ENCODE data around the gene LMBR1. TPM values are rescaled to one million over a fixed set of nuclear protein-coding genes. Genes with fewer than 3 reads are reported as not detected.
"Not testable (repeated sequence)": the region's sequence is repeated elsewhere in the genome, so short reads cannot be mapped to it uniquely, and the experiment has no call there.

LMBR1 gene, protein sequence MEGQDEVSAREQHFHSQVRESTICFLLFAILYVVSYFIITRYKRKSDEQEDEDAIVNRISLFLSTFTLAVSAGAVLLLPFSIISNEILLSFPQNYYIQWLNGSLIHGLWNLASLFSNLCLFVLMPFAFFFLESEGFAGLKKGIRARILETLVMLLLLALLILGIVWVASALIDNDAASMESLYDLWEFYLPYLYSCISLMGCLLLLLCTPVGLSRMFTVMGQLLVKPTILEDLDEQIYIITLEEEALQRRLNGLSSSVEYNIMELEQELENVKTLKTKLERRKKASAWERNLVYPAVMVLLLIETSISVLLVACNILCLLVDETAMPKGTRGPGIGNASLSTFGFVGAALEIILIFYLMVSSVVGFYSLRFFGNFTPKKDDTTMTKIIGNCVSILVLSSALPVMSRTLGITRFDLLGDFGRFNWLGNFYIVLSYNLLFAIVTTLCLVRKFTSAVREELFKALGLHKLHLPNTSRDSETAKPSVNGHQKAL
- total RNA-seq (29.7 TPM), polyA plus RNA-seq (27.7 TPM)
- long read RNA-seq, donor 1, full-length matches to known transcripts = 2 of 2 reads
- long read RNA-seq, donor 1, partial matches to known transcripts = 0 of 2 reads
- long read RNA-seq, donor 1, other reads (novel, unspliced or antisense) = 0 of 2 reads
- long read RNA-seq, donor 2 = 0 reads
- long read RNA-seq, donor 3, full-length matches to known transcripts = 3 of 3 reads
- long read RNA-seq, donor 3, partial matches to known transcripts = 0 of 3 reads
- long read RNA-seq, donor 3, other reads (novel, unspliced or antisense) = 0 of 3 reads
- long read RNA-seq, donor 4, full-length matches to known transcripts = 3 of 3 reads
- long read RNA-seq, donor 4, partial matches to known transcripts = 0 of 3 reads
- long read RNA-seq, donor 4, other reads (novel, unspliced or antisense) = 0 of 3 reads
- long read RNA-seq, donor 5, full-length matches to known transcripts = 4 of 4 reads
- long read RNA-seq, donor 5, partial matches to known transcripts = 0 of 4 reads
- long read RNA-seq, donor 5, other reads (novel, unspliced or antisense) = 0 of 4 reads
- long read RNA-seq, donor 6, full-length matches to known transcripts = 4 of 4 reads
- long read RNA-seq, donor 6, partial matches to known transcripts = 0 of 4 reads
- long read RNA-seq, donor 6, other reads (novel, unspliced or antisense) = 0 of 4 reads
- long read RNA-seq, donor 7, full-length matches to known transcripts = 3 of 3 reads
- long read RNA-seq, donor 7, partial matches to known transcripts = 0 of 3 reads
- long read RNA-seq, donor 7, other reads (novel, unspliced or antisense) = 0 of 3 reads
- long read RNA-seq, donor 8 = 0 reads
- long read RNA-seq, donor 9, full-length matches to known transcripts = 2 of 2 reads
- long read RNA-seq, donor 9, partial matches to known transcripts = 0 of 2 reads
- long read RNA-seq, donor 9, other reads (novel, unspliced or antisense) = 0 of 2 reads
- long read RNA-seq, donor 10, full-length matches to known transcripts = 4 of 4 reads
- long read RNA-seq, donor 10, partial matches to known transcripts = 0 of 4 reads
- long read RNA-seq, donor 10, other reads (novel, unspliced or antisense) = 0 of 4 reads

DNA sequence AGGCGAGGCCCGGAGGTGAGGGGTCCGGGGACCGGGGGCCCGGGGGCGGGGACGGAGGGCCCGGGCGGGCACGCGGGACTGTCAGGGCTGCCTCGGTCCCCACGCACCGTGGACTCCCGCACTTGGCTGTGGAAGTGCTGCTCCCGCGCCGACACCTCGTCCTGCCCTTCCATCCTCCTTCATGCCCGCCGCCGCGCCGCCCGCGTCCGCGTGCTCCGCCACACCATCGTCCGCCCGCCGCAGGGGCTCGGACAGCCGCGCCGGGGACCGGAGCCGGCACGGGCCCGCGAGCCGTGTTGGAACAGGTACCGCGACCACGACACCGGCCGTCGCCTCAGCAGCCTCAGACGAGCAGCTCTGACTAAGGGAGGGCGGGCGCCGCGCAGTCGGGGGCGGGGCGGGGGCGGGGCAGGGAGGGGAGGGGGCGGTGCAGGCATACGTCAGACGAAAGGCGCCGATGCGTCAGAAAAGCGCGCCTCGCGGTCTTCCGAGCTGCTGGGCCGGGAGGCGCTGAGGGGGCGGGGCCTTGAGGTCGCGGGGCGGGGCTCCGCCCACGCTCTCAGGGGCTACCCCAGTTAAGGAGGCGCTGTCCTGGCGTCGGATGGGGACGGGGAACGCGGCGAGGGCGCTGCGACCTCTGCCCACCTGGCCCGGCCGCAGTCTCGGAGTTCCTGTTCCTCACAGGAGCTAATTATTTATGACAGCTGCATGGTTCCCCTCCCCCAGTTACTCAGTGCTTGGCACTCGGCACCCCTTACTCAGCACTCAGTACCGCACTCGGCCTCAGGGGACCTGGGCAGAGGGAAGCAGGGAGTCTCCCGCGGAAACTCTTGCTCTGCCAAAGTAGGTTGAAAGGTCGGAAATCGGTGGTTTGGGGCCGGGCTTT, at the start of gene LMBR1:
Gene LMBR1 (minus strand): TSS at position 363 of the 886 bp plus-strand sequence. CDS start 190 bp downstream, at position 173.
- DNase-seq (ENCODE audit: low read depth in 6 of 9, low spot score in 9 of 9) = peak; percentile 77 to 97 (median 92)
- H3K27me3 ChIP-seq (ENCODE audit: control insufficient read depth in 2 of 2, insufficient read depth in 1 of 2, low read length in 1 of 2) = no peaks in the 10 kb centered on the region
- peak within 1 kb of the TSS; percentile 78 to 91 for H3K4me3 ChIP-seq (ENCODE audit: low read length in 2 of 2)
- under 1% methylated on average over 97 of the region's 97 CpGs for WGBS
- H3K27ac ChIP-seq (ENCODE audit: low read depth in 1 of 2, low read length in 1 of 2) = peak within 1 kb of the TSS; percentile 81 to 100
- peaks cover 0 to 3% of the 10 kb centered on the region in 2 donors for H3K36me3 ChIP-seq (ENCODE audit: control insufficient read depth in 2 of 2, insufficient read depth in 2 of 2, low read length in 1 of 2)
- H3K4me1 ChIP-seq (ENCODE audit: control insufficient read depth in 2 of 2, insufficient read depth in 2 of 2, low read length in 2 of 2) = peaks cover 2 to 11% of the 10 kb centered on the region in 2 donors
- no peaks in the 10 kb centered on the region for H3K9me3 ChIP-seq (ENCODE audit: control insufficient read depth in 2 of 2, insufficient read depth in 1 of 2, low read length in 1 of 2)

DNA sequence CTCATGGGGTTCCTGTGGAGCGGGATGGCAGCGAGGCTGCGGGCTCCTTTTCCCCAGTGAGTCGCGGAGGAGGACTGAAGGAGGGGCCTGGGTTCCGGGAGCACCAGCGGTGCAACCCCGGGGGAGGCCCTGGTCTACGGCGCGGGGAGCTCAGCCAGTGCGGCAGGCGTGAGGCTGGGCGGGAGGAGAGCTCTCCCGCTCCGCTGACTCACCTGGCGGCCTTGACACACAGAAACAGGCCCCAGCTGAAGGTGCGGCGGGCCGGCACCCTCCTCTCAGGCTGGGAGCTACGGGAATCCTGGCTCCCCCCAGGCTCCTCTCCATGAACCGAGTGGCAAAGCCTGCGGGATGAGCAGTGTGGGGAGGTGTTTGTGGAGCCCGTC, 49.7 kb upstream of the LMBR1 start:
- no peaks in the 10 kb centered on the region for H3K4me1 ChIP-seq (ENCODE audit: control insufficient read depth in 2 of 2, insufficient read depth in 2 of 2, low read length in 2 of 2)
- peaks cover 6 to 24% of the 10 kb centered on the region in 2 donors for H3K9me3 ChIP-seq (ENCODE audit: control insufficient read depth in 2 of 2, insufficient read depth in 1 of 2, low read length in 1 of 2)
- no peak overlapping the region for H3K27ac ChIP-seq (ENCODE audit: low read depth in 1 of 2, low read length in 1 of 2)
- 30% methylated on average over 24 of the region's 24 CpGs for whole genome bisulfite sequencing
- H3K36me3 ChIP-seq (ENCODE audit: control insufficient read depth in 2 of 2, insufficient read depth in 2 of 2, low read length in 1 of 2) = no peaks in the 10 kb centered on the region
- no peak overlapping the region for H3K4me3 ChIP-seq (ENCODE audit: low read length in 2 of 2)
- DNase-seq (ENCODE audit: low read depth in 6 of 9, low spot score in 9 of 9) = no peak
- H3K27me3 ChIP-seq (ENCODE audit: control insufficient read depth in 2 of 2, insufficient read depth in 1 of 2, low read length in 1 of 2) = peaks cover 19 to 51% of the 10 kb centered on the region in 2 donors

DNA sequence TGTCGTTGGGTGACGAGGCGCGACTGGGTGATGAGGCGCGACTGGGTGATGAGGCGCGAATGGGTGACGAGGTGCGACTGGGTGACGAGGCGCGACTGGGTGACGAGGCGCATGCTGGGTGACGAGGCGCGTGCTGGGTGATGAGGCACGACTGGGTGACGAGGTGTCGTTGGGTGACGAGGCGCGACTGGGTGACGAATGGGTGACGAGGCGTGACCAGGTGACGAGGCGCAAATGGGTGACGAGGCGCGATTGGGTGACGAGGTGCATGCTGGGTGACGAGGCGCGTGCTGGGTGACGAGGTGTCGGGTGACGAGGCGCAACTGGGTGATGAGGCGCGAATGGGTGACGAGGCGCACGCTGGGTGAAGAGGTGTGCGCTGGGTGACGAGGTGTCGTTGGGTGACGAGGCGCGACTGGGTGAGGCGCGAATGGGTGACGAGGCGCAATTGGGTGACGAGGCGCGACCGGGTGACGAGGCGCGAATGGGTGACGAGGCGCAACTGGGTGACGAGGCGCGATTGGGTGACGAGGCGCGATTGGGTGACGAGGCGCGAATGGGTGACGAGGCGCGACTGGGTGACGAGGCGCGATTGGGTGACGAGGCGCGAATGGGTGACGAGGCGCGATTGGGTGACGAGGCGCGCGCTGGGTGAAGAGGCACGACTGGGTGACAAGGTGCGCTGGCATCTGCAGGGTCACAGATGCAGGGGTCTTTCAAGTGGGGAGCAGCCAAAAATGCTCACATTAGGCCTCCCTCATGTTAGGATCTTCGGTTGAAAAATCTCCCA, 48.6 kb upstream of the LMBR1 start:
- Histone ChIP-seq H3K27ac (ENCODE audit: low read depth in 1 of 2, low read length in 1 of 2) (no peak overlapping the region), H3K9me3 (ENCODE audit: control insufficient read depth in 2 of 2, insufficient read depth in 1 of 2, low read length in 1 of 2) (peaks cover 6 to 24% of the 10 kb centered on the region in 2 donors), H3K4me1 (ENCODE audit: control insufficient read depth in 2 of 2, insufficient read depth in 2 of 2, low read length in 2 of 2) (no peaks in the 10 kb centered on the region), H3K4me3 (ENCODE audit: low read length in 2 of 2) (no peak overlapping the region), H3K36me3 (ENCODE audit: control insufficient read depth in 2 of 2, insufficient read depth in 2 of 2, low read length in 1 of 2) (no peaks in the 10 kb centered on the region), H3K27me3 (ENCODE audit: control insufficient read depth in 2 of 2, insufficient read depth in 1 of 2, low read length in 1 of 2) (peaks cover 16 to 44% of the 10 kb centered on the region in 2 donors)
- DNase-seq (ENCODE audit: low read depth in 6 of 9, low spot score in 9 of 9) = no peak
- 98% methylated on average over 92 of the region's 92 CpGs for WGBS

DNA sequence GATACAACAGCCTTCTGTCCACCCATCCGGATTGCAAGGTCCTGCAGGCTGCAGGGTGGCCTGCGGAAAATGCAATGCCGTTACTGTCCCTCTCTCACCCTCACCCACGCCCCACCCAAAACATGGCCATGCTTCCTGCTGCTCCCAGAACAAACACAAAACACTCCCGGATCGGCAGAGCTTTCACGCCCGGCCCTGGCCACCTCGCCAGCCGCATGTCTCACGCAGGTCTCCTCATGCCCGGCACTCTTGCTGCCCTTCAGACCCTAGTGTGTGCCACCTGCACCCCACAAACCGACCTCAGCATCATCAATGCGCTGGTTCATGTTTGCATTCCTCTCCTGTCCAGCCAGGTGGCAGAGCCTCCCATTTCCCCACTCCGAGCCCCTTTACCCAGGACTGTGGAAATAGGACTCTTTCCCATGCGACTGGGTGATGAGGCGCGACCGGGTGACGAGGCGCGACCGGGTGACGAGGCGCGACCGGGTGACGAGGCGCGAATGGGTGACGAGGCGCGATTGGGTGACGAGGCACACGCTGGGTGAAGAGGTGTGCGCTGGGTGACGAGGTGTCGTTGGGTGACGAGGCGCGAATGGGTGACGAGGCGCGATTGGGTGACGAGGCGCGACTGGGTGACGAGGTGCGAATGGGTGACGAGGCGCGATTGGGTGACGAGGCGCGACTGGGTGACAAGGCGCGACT, 47.6 kb upstream of the LMBR1 start:
- DNase-seq (ENCODE audit: low read depth in 6 of 9, low spot score in 9 of 9) = no peak
- Histone ChIP-seq H3K36me3 (ENCODE audit: control insufficient read depth in 2 of 2, insufficient read depth in 2 of 2, low read length in 1 of 2) (no peaks in the 10 kb centered on the region), H3K27me3 (ENCODE audit: control insufficient read depth in 2 of 2, insufficient read depth in 1 of 2, low read length in 1 of 2) (peaks cover 13 to 38% of the 10 kb centered on the region in 2 donors), H3K9me3 (ENCODE audit: control insufficient read depth in 2 of 2, insufficient read depth in 1 of 2, low read length in 1 of 2) (peaks cover 6 to 24% of the 10 kb centered on the region in 2 donors), H3K4me3 (ENCODE audit: low read length in 2 of 2) (no peak overlapping the region), H3K27ac (ENCODE audit: low read depth in 1 of 2, low read length in 1 of 2) (no peak overlapping the region), H3K4me1 (ENCODE audit: control insufficient read depth in 2 of 2, insufficient read depth in 2 of 2, low read length in 2 of 2) (no peaks in the 10 kb centered on the region)
- WGBS = 98% methylated on average over 57 of the region's 57 CpGs

DNA sequence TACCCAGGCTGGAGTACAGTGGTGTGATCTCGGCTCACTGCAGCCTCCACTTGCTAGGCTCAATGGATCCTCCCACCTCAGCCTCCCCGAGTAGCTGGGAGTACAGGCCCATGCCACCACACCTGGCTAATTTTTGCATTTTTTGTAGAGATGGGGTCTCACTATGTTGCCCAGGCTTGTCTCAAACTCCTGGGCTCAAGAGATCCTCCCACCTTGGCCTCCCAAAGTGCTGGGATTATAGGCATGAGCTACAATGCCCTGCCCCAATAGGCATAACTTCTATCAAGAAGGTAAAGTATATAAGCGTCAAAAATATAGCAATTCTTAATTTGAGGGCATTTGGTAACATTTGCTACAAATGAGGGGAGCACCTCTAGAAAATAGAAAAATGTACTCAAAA, 43.8 kb upstream of the LMBR1 start:
- not testable (repeated sequence) for H3K36me3 ChIP-seq (ENCODE audit: control insufficient read depth in 2 of 2, insufficient read depth in 2 of 2, low read length in 1 of 2); H3K4me1 ChIP-seq (ENCODE audit: control insufficient read depth in 2 of 2, insufficient read depth in 2 of 2, low read length in 2 of 2); H3K27me3 ChIP-seq (ENCODE audit: control insufficient read depth in 2 of 2, insufficient read depth in 1 of 2, low read length in 1 of 2); H3K27ac ChIP-seq (ENCODE audit: low read depth in 1 of 2, low read length in 1 of 2); DNase-seq (ENCODE audit: low read depth in 6 of 9, low spot score in 9 of 9); H3K4me3 ChIP-seq (ENCODE audit: low read length in 2 of 2)
- 94% methylated on average over 3 of the region's 3 CpGs for WGBS
- peaks cover 5 to 19% of the 10 kb centered on the region in 2 donors for H3K9me3 ChIP-seq (ENCODE audit: control insufficient read depth in 2 of 2, insufficient read depth in 1 of 2, low read length in 1 of 2)

DNA sequence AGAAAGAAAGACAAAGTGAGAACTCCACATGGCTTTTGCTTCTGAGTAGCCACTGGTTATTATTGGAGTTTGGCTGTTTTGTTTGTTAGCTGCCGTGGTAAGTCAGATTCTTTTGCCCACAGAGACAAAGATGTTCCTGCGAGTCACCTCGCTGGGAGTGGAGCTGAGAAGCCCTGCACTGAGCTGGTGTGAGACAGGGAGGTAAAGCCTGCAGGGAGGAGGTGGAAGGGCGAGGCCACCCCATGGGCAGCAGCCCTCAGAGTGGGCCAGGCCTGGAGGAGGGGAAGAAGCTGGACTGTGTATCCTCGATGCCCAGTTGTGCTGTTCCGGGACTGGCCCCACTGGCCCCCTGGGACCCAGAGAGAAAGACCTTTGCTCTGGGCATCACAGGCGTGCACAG, 42.3 kb upstream of the LMBR1 start:
- WGBS = 95% methylated on average over 7 of the region's 7 CpGs
- no peak overlapping the region for H3K27ac ChIP-seq (ENCODE audit: low read depth in 1 of 2, low read length in 1 of 2)
- DNase-seq (ENCODE audit: low read depth in 6 of 9, low spot score in 9 of 9) = no peak
- H3K4me3 ChIP-seq (ENCODE audit: low read length in 2 of 2) = no peak overlapping the region
- no peaks in the 10 kb centered on the region for H3K36me3 ChIP-seq (ENCODE audit: control insufficient read depth in 2 of 2, insufficient read depth in 2 of 2, low read length in 1 of 2)
- peaks cover 0 to 4% of the 10 kb centered on the region in 2 donors for H3K9me3 ChIP-seq (ENCODE audit: control insufficient read depth in 2 of 2, insufficient read depth in 1 of 2, low read length in 1 of 2)
- H3K27me3 ChIP-seq (ENCODE audit: control insufficient read depth in 2 of 2, insufficient read depth in 1 of 2, low read length in 1 of 2) = peaks cover 0 to 9% of the 10 kb centered on the region in 2 donors
- H3K4me1 ChIP-seq (ENCODE audit: control insufficient read depth in 2 of 2, insufficient read depth in 2 of 2, low read length in 2 of 2) = no peaks in the 10 kb centered on the region

DNA sequence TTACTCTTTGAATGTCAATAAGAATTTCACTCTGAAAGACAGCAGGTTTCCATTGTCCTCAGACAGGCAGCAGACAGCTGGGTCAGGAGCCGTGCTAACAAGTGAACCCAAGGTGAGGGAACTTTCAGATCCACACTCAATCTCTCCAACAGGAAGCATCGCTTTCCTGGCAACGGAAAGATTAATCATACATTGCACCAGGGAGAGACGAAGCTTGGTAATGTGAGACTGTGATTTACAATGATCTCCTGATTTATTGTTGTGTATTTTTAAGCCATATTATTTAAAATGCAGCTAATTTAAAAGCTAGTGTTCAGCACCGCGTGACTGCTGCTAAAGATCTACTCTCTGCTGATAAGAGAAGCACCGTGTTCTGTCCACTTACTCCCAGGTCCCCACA, 39.0 kb upstream of the LMBR1 start:
- no peak for DNase-seq (ENCODE audit: low read depth in 6 of 9, low spot score in 9 of 9)
- Histone ChIP-seq H3K36me3 (ENCODE audit: control insufficient read depth in 2 of 2, insufficient read depth in 2 of 2, low read length in 1 of 2) (no peaks in the 10 kb centered on the region), H3K4me1 (ENCODE audit: control insufficient read depth in 2 of 2, insufficient read depth in 2 of 2, low read length in 2 of 2) (no peaks in the 10 kb centered on the region), H3K4me3 (ENCODE audit: low read length in 2 of 2) (no peak overlapping the region), H3K27me3 (ENCODE audit: control insufficient read depth in 2 of 2, insufficient read depth in 1 of 2, low read length in 1 of 2) (peaks cover 0 to 15% of the 10 kb centered on the region in 2 donors), H3K27ac (ENCODE audit: low read depth in 1 of 2, low read length in 1 of 2) (peak overlapping the region in 1 of 2 donors; percentile 22), H3K9me3 (ENCODE audit: control insufficient read depth in 2 of 2, insufficient read depth in 1 of 2, low read length in 1 of 2) (no peaks in the 10 kb centered on the region)
- WGBS = 18% methylated on average over 7 of the region's 7 CpGs

All from thymus (tissue), 14 donors.